ENCODE measurements around the gene TSSK6.

DNA sequence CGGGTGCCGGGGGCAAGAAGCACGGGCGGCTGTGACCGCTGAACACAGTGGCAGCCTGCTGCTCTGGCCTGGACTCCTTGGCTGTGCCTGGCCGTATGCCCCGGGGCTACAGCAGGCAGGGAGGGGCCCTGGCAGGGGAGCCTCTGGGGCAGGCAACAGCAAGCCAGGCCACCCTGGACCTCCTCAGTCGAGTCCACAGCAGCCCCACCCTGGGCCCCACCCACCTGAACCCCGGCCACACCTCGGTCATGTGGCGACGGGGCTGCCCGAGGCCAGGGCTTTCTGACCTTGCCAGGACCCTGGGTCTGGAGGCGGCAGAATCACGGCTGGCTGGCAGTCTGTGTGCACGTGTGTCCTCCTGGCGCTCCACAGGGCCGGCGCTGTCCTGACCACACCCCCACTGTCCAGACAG is 31.4 kb upstream of the TSSK6 start:
- TF ChIP-seq, protein P1, sequence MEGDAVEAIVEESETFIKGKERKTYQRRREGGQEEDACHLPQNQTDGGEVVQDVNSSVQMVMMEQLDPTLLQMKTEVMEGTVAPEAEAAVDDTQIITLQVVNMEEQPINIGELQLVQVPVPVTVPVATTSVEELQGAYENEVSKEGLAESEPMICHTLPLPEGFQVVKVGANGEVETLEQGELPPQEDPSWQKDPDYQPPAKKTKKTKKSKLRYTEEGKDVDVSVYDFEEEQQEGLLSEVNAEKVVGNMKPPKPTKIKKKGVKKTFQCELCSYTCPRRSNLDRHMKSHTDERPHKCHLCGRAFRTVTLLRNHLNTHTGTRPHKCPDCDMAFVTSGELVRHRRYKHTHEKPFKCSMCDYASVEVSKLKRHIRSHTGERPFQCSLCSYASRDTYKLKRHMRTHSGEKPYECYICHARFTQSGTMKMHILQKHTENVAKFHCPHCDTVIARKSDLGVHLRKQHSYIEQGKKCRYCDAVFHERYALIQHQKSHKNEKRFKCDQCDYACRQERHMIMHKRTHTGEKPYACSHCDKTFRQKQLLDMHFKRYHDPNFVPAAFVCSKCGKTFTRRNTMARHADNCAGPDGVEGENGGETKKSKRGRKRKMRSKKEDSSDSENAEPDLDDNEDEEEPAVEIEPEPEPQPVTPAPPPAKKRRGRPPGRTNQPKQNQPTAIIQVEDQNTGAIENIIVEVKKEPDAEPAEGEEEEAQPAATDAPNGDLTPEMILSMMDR (IDR thresholded peaks at IDR 0.05): no peak
- no peak for TF ChIP-seq EP300 (IDR thresholded peaks at IDR 0.05)
